ENCODE measurements around the gene QKI.
A peak's percentile ranks its signal among the peaks of the same experiment; 100 is the strongest.
"Not testable (repeated sequence)": the region's sequence is repeated elsewhere in the genome, so short reads cannot be mapped to it uniquely, and the experiment has no call there.

QKI gene

DNA sequence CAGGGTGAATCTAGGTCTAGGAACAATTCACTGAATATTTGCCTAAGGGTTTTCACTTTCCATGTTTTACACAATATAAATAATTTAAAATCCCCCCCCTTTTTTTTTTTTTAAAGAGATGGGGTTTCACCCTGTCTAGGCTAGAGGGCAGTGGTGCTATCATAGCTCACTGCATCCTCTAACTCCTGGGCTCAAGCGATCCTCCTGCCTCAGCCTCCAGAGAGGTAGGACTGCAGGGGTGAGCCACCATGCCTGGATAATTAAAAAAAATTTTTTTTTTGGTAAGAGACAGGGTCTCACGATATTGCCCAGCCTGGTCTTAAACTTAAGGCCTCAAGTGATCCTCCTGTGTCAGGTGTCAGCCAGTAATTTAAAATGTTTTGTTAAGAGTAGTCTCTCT lies 17.8 kb downstream of the QKI start:
- Histone ChIP-seq H3K4me3 (no peak overlapping the region), H3K27ac (no peak overlapping the region)

- not testable (repeated sequence) for H3K4me3 ChIP-seq
Observed at GRCh38 chr6:163433486-163433885, 19.0 kb downstream of the QKI start.

GRCh38 chr6:163435023-163435422 lies 20.5 kb downstream of the QKI start:
- Histone ChIP-seq H3K4me3 (no peak overlapping the region), H3K27ac (no peak overlapping the region)

More at GRCh38 chr6:163433486-163433885, 19.0 kb downstream of the QKI start:
- not testable (repeated sequence) for H3K27ac ChIP-seq

GRCh38 chr6:163436843-163437242 lies 22.3 kb downstream of the QKI start:
- no peak overlapping the region for H3K4me3 ChIP-seq
- H3K27ac ChIP-seq: no peak overlapping the region

- Histone ChIP-seq H3K27ac (no peak overlapping the region), H3K4me3 (no peak overlapping the region)
Observed at GRCh38 chr6:163437466-163437865, 22.9 kb downstream of the QKI start.

- H3K27ac ChIP-seq: no peak overlapping the region
- no peak overlapping the region for H3K4me3 ChIP-seq
Observed at GRCh38 chr6:163438298-163438939, 23.9 kb downstream of the QKI start.

- Histone ChIP-seq H3K27ac (no peak overlapping the region), H3K4me3 (no peak overlapping the region)
Observed at GRCh38 chr6:163438940-163439335, 24.4 kb downstream of the QKI start.

GRCh38 chr6:163439390-163439789 lies 24.9 kb downstream of the QKI start:
- not testable (repeated sequence) for H3K27ac ChIP-seq, H3K4me3 ChIP-seq

DNA sequence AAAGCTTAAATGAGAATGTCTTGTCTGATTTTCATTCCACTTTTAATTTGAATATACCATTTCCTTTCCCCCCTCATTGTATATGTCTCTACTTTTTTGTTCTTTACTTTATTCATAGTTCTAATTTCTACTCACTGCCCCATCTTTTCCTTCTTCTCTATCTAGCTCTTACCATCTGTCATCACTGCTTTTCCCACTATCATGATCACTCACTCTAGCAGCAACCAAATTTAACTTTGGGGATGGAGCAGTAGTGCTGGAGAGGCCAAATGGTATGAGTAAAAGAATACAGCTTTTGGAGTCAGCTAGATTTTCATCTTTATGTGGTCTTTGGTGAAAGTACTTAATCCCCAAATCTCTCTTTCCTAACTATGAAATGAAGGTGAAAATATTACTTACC lies 25.5 kb downstream of the QKI start:
- no peak overlapping the region for H3K27ac ChIP-seq
- no peak overlapping the region for H3K4me3 ChIP-seq

GRCh38 chr6:163442336-163442735 lies 27.8 kb downstream of the QKI start:
- Histone ChIP-seq H3K27ac (no peak overlapping the region), H3K4me3 (no peak overlapping the region)

- Histone ChIP-seq H3K27ac (no peak overlapping the region), H3K4me3 (no peak overlapping the region)
Observed at GRCh38 chr6:163444077-163444476, 29.6 kb downstream of the QKI start.

GRCh38 chr6:163446549-163446948 lies 32.0 kb downstream of the QKI start:
- Histone ChIP-seq H3K4me3 (no peak overlapping the region), H3K27ac (no peak overlapping the region)

- Histone ChIP-seq H3K27ac (no peak overlapping the region), H3K4me3 (no peak overlapping the region)
Observed at GRCh38 chr6:163449076-163449475, 34.6 kb downstream of the QKI start.

- Histone ChIP-seq H3K27ac (no peak overlapping the region), H3K4me3 (no peak overlapping the region)
Observed at GRCh38 chr6:163454425-163454824, 39.9 kb downstream of the QKI start.

GRCh38 chr6:163455552-163455951 lies 41.0 kb downstream of the QKI start:
- H3K4me3 ChIP-seq: no peak overlapping the region
- H3K27ac ChIP-seq: no peak overlapping the region

GRCh38 chr6:163457637-163458561 lies 43.4 kb downstream of the QKI start:
- H3K27ac ChIP-seq: peak overlapping the region in 8 of 21 experiments; percentile 1 to 84 (median 14)
- no peak overlapping the region for H3K4me3 ChIP-seq

- no peak overlapping the region for H3K4me3 ChIP-seq
- H3K27ac ChIP-seq: peak overlapping the region in 7 of 21 experiments; percentile 8 to 84 (median 29)
Observed at GRCh38 chr6:163459007-163459406, 44.5 kb downstream of the QKI start.

- Histone ChIP-seq H3K4me3 (no peak overlapping the region), H3K27ac (peak overlapping the region in 9 of 21 experiments; percentile 1 to 84 (median 66))
Observed at GRCh38 chr6:163459536-163459935, 45.0 kb downstream of the QKI start.

DNA sequence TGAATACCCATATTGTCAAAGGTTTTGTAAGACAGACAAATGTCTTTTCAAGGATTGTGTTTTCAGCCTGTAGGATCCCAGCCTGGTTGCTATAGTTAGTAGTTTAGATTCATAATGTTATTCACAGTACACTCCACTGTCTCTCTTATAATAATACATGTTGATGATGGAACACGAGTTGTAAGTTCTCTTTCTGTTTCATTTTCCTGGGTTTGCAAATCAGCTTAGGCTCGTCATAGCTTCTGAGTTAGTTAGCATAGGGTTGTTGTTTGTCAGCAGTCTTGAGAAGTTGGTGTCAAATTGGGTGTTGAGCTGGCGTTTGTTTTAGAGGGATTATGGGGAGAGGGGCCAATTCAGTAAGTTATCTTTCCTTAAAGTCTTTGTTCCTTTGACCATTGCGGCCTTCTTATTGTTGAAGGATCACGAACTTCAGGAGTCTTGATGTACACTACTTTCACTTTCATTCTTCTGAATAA lies 45.8 kb downstream of the QKI start:
- peak overlapping the region in 16 of 21 experiments; percentile 6 to 84 (median 60) for H3K27ac ChIP-seq
- peak overlapping the region in 6 of 7 experiments; percentile 3 to 23 (median 15) for H3K4me3 ChIP-seq

- no peak overlapping the region for H3K27ac ChIP-seq
- no peak overlapping the region for H3K4me3 ChIP-seq
Observed at GRCh38 chr6:163461696-163462095, 47.2 kb downstream of the QKI start.

DNA sequence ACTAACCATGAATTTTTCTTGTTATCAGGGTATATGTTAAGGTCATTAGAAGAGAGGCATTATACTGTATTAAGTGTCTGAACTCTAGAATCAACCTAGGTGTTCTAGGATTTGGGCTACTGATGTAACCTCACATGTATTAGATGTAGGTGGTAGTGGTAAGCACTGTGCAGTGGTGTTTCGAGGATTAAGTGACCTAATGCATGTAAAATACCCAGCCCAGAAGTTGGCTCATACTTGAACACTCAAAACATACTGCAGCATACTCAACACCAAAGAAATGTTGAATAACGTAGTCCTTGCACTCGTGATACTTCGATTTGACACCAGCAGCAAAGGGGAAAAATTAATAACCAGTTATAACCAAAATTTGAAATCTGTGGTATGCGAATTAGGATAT lies 48.7 kb downstream of the QKI start:
- no peak overlapping the region for H3K4me3 ChIP-seq

More for the DNA sequence above, 48.7 kb downstream of the QKI start:
- no peak overlapping the region for H3K27ac ChIP-seq
